Activated CD8-positive, alpha-beta memory T cell treated with anti-CD3 and anti-CD28 coated beads, Interleukin-2, amount 50 U/mL, for 1 hour (primary cell): ENCODE measurements around the gene ARHGAP44.
"Not testable (repeated sequence)": the region's sequence is repeated elsewhere in the genome, so short reads cannot be mapped to it uniquely, and the experiment has no call there.

Source experiments
- DNase-seq: peaks from one replicate; pipeline ENCODE4 v3.0.0-alpha.2; 2020; ENCODE audit errors: extremely low read depth

ARHGAP44 gene

DNA sequence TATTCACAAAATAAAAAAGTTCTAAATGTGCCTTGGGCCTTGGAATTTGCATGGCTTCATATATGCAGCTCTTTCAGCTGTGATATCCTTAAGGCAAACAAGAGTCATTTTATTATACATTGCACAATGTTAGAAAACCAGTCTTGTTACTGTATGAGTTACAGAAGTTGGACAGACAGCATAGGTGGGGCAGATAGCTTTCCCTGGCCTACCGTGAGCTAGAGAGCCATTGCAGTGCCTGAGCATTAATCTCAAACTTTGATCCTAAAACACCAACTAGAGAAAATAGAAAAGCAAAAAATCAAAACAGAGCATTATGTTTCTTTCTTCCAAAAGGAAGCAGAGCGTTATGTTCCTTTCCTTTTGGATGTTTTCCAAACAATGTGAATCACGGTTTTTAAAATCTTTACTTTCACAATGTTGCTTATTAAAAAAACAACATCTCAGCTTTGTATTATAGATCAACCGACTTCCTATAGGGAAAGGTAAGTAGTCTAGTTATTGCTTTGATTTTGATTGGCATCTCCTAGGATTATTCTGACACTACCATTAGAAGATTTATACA lies 32.2 kb downstream of the ARHGAP44 start:
- no peak for DNase-seq

DNA sequence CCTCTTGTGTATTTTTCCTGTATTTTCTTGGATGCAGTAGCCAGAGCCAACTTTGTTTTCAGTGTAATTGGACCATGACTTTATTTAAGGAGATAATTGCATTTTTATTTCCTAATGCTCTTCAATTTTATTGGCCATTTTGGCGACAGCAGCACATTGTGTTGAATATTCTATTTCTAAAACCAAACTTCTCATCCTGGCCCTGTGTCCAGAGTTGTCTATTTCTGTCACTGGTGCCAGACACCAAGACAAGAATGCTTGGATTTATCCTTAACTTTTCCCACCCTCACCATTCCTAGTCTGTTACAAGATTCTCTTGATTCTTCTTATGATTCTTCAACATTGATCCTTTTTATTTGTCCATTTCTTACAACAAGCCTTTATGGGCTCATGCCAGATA lies 37.1 kb downstream of the ARHGAP44 start:
- no peak for DNase-seq

DNA sequence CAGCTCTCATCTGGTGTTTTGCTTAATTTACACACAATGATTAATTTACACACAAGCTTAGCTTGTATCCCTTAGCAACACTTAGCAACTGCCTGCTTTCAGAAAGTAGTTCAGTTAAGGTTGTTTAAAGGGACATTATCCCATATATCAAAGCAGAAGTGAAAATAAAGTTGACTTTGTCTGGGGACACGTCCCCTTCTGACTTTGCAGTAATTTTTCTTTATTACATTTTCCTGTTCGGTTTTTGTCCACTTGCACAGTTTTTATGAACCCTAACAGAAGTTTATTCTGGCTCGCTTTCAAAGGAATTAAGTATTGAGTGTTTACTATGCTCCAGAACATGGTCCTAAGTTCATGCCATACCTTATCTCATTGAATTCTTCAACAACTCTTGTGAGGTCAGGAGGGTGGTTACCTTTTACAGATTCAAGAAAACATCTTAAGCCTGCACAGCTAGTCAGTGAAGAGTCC lies 41.5 kb downstream of the ARHGAP44 start:
- DNase-seq, result no peak

DNA sequence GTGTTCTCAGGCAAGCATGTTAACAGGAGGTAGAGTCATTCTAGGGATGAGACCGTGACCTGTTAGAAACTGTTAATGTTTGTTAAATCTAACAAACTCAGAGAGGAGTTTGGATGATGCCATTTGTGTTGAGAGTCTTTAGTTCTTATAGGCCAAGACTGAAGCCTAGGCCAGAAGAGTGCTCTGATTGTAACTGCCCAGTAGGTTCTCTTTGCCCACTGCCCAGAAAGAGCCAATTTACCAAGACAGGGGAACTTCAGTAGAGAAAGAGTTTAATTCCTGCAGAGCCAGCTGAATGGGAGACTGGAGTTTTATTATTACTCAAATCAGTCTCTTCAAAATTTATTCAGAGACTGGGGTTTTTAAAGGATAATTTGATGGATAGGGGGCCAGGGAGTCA lies 42.5 kb downstream of the ARHGAP44 start:
- DNase-seq, result no peak

DNA sequence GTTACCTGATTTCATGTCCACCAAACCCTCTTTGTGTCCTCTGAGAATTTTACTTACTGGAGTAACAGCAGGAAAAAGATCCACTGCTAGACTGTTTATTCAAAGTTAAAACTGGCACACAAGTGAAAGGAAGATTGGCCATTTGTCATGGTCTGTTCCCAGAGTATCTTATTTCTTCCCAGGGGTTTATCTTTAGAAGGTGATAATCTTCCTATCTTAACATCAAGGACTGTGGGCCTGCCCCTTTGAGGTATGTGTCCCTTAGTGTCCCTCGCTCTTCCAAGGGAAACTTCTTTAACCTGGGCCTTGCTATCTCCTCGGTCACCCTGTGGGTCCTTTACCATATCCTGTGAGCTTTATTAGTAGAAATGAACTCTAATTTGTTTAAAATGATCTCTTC lies 49.7 kb downstream of the ARHGAP44 start:
- no peak for DNase-seq

DNA sequence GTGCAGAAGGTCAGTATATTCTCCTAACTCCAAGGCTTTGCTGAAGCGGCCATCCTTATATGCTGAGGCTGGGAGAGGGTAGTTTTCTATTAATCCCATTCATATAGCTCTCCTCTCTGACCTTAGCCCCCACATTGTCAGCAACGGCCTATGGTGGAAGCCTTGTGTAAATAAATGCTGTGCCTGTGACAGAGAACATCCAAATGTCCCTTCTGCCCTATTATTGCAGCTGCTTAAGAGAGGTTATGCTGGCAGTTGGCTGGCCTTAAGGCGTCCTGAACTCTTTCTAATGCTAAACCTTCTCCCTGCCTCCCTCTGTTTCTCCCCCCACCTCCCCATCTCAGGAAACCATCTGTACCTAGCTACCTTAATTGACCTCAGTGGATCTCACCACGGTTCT lies 53.6 kb downstream of the ARHGAP44 start:
- no peak for DNase-seq

DNA sequence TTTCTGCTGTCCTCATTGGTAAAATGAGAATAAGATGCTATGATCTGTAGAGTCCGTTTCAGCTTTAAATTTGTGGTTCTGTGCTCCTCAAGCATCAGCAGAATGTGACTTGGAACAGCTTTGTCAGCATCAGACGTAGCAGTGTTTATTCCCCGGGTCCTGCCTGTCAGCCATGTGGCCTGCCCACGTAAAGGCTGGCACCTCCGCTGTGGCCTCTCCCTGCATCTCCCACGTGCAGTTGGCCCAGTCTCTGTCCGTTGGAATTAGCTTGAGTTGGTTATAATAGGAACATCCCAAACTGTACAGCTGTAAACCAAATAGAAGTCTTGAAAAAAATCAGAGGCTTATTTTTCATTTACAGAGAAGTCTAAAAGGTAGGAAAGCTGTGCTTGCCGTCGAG lies 61.7 kb downstream of the ARHGAP44 start:
- DNase-seq, result no peak

DNA sequence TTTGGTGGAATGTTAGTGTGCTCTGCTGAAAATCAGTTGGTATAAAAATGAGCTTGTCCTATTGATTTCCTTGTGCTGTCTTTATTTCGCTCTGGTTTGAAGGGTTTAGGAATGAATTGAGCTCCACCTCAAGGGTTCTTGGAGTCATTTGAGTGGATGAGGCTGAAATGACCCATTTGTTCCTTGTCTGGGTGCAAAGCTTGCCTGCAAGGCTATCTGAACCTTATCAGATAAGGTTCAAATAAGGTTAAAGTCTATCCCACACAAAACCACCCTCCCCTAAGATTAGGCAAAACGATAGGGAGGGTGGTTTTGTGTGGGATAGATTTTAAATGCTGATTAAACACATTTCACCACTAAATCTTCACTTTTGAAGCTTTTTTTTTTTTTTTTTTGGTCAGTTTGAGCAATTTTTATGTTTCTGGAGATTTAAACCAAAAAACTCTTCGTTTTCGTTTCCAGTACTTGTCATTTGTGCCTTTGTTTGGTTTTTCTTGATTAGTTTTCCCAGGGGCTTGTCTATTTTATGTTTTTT lies 62.7 kb downstream of the ARHGAP44 start:
- DNase-seq, result no peak

DNA sequence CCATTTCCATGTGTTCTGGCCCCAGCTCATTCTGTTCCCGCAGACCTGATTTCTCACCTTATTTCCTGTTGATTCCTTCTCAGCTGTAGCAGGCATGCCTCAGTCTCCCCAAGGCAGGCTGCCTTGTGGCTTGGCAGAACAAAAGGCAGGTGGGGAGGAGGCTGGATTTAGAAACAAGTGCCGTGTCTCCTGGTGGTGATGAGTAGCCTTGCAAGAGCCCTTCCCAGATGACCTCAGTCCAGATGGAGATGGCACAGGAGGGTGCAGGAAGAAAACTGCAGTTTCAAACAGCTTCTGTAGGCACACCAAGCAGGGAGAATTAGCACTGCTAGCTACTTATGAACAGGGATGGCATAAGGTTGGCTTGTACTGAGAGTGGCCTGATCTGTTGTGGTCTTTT lies 64.6 kb downstream of the ARHGAP44 start:
- DNase-seq, result no peak

DNA sequence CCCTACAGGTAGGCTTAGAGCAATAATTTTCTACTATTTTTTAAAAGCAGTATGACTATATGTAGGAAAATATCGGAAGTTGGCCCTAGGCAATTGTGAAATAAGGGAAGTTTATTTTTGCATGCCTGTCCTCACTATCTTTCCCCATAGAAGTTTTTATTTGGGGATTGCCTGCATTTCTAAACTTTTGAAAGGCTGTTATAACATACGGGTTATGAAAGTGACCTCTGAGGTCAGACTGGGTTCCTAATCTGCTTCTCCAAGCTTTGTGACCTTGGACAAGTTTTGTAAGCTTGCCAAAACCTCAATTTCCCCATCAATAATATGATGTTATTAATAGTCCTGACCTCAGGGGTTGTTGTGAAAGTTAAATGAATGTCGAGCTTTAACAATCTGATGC lies 67.1 kb downstream of the ARHGAP44 start:
- no peak for DNase-seq

DNA sequence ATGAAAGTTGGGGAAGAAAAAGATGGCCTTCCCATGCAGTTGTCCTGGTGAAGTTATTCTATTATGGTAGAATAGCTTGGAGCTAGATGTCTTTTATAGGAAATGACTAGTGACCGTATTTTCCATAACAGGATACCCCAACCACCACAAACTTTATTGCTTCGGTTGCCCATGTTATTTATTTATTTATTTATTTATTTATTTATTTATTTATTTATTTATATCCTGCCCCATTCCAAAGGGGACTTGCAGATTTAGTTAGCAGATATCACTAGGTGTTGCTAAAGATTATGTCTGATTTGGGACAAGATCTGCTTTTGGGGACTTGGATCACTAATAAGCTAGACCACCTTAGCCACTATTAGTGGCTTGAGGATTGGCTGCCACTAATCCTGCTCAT lies 68.3 kb downstream of the ARHGAP44 start:
- no peak for DNase-seq

DNA sequence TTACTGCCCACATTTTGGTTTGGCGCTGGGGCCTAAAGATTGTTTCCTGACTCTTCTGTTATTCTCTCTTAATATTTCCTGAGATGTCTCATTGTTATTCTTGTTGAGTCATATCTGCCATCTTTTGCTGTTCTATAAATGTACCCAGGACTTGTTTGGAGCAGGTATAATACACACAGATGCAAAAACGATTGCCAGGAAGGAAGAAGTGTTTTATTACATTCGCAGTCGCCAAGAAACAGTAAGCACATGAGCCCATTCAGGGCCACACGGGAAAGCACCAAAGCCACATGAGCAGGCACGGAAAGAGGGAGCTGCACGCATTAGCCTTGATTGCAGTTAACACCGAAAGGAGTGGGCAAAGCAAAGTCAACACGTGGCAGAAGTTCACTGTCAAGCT lies 70.2 kb downstream of the ARHGAP44 start:
- DNase-seq, result no peak

DNA sequence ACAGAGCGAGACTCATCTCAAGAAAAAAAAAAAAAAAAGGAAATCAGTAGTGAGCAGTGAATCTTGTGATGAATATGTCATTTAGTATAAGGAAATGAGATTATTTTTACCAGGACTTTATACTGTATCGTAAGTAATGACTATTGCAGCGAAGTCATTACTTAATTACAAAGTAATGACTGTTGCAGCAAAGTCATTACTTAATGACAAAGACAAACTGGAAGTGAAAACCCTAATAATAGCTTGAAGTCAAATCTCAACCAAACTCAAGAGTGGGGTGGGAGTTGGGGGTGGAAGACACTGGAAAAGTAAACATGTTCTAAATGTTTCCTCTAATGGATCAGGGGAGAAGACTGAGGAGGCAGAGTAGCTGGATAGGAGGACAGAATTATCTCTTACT lies 76.5 kb downstream of the ARHGAP44 start:
- no peak for DNase-seq

DNA sequence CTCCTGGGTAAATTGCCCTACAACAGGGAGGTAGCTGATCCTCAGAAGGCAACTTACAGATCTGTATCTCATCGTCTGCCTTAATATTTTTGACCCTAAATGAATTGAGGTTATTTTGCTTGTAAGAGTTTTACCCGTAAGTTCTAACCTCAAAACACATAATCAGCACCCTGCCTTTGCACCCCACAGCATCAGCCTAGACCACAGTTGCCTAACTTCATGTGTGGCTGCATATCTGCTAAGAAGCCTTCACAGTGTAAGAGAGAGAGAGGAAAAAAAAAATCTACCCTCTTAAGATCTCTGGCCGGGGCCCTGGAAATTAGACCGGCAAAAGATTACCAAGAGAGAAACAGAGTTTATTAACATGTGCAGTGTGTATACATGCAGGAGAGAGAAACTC lies 76.9 kb downstream of the ARHGAP44 start:
- DNase-seq, result no peak

DNA sequence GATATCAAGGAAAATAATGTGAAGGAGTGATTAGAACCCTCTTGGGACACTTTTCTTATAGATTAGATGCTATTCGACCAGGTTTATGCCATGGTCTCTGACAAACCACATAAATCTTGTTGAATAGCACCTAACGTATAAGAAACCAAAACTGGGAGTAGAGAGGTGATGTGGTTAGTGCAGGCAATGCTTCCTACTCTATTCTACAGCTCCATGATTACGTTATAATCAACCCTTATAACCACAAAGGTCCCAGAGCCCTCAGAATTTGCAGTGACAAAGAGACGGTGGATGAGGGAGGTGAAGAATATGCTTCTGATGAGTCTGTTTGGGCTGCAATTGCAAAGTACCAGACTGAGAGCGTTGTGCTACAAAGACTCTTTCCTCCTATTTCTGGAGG lies 78.4 kb downstream of the ARHGAP44 start:
- no peak for DNase-seq

DNA sequence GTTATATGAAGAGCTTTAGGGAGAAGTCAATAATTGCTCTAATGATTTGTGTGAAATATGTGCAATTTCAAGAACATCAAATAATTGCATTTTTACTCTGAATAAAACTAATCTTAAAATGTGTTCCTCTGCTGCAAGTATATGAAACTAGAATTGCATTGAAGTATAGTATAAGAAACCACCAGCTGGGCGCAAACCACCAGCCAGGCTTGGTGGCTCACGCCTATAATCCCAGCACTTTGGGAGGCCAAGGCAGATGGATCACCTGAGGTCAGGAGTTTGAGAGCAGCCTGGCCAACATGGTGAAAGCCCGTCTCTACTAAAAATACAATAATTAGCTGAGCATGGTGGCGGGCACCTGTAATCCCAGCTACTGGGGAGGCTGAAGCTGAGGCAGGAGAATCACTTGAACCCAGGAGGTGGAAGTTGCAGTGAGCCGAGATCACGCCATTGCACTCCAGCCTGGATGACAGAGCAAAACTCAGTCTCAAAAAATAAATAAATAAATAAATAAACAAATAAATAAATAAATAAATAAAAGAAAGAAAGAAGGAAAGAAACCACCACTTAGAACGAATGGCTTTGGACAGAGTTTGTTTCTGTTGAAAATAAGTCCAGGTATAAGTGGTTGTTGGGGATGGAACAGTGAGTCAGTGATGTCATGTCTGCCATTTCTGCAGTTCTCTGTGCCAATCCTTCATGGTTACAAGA lies 84.3 kb downstream of the ARHGAP44 start:
- not testable (repeated sequence) for DNase-seq

DNA sequence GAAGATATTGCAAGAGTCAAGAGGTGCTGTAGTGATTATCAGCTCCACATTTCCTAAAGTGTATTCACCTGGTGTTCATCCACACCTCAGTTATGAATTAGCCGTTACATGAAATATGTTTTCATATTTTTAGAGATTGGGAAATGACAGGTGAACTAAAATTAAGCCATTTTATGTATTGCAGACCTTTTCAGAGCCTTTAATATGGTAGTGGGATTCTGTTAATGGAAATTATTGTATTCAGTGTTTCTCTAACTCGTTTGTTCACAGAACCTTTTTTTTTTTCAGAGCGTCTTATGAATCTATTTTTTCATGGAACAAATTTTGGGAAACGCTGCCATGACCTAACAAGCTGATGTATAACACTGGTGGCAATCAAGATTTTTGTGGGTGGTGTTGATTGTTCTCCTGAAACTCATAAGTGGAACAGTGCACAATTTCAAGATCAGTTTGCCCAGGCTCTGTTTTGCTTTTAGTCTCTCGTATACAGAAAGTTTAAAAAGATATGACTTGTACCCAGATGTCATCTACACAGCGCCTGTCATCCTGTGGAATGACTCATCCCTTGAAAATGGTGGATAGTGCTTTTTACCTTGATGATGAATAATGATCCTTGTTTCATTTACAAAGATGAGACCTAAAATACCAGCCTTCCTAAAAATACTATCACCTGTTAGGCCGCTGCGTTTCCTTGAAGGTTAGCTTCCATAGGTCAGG lies 88.8 kb downstream of the ARHGAP44 start:
- no peak for DNase-seq

DNA sequence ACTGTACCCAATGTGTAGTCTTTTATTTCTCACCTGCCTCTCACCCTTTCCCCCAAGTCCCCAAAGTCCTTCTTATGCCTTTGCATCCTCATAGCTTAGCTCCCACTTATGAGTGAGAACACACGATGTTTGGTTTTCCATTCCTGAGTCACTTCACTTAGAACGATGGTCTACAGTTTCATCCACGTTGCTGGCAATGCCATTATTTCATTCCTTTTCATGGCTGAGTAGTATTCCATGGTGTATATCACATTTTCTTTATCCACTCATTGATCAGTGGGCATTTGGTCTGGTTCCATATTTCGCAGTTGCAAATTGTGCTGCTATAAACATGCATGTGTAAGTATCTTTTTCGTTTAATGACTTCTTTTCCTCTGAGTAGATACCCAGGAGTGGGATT lies 89.8 kb downstream of the ARHGAP44 start:
- not testable (repeated sequence) for DNase-seq

DNA sequence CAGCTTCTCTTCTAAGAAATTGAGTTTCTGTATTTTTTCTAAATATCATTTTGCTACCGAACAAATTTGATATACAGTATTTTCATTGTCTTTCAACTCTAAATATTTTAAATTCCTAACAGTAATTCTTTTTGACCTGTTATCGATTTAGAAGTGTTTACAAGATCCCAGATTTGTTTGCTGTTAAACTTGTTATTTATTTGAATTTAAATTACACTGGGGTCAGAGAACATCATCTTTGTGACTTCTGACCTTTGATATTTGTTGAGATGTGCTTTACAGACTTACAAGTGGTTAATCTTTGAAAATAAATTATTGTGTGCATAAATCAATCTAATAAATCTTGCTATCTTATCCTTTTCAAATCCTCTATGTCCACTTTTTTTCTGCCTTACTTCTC lies 94.2 kb downstream of the ARHGAP44 start:
- no peak for DNase-seq

DNA sequence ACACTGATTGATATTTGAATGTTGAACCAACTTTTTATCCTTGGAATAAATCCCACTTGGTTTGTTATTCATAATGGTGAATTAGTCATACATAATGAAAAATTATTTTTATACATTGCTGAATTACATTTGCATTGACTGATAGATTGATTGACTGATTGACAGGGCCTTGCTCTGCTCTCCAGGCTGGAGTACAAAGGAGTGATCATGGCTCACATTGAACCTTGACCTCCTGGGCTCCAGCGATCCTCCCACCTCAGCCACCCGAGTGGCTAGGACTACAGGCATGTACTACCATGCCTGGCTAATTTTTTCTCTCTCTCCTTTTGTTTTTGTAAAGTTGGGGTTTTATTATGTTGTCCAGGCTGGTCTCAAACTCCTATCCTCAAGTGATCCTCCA lies 97.8 kb downstream of the ARHGAP44 start:
- no peak for DNase-seq

DNA sequence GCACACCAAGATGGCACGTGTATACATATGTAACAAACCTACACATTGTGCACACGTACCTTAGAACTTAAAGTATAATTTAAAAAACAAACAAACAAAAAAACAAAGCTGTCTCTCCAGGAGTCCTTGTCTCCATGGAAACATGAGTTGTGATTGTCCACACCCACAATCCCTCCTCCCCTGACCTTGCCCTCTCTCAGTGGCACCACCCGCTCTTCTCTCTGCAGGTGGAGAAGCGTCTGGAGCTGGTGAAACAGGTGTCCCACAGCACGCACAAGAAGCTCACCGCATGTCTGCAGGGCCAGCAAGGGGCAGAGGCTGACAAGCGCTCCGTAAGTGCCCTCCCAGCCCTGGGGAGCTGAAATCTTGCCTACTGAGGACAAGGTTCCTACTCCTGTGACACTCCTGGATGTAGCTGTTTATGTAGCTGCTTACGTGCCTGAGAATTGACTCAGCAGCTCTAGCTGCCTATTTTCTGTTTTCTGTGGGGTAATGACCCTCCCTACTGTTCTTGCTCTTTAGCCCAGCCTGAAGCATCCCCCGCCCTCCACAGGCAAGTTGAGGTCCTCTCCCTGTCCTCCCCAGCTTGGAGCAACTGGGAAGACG lies 107.0 kb downstream of the ARHGAP44 start:
- no peak for DNase-seq

DNA sequence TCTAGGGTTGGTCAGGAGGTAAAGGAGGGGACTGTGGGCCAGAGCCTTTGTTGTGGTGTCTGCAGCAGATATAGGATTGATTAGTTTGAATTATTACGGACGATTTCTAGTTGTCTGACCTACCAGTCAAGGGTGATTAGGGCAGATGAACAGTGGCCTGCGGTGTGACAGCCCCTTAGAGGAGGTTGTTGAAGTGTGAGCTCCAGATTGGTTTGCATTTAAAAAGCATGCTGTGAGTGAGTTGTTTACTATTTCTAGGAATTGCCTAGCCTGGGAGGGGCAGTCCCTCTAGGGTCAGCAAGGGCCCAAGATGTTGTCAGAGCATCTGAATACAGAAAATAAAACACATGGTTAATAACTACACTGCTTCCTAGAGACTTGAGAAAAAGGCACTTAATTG lies 108.8 kb downstream of the ARHGAP44 start:
- no peak for DNase-seq

DNA sequence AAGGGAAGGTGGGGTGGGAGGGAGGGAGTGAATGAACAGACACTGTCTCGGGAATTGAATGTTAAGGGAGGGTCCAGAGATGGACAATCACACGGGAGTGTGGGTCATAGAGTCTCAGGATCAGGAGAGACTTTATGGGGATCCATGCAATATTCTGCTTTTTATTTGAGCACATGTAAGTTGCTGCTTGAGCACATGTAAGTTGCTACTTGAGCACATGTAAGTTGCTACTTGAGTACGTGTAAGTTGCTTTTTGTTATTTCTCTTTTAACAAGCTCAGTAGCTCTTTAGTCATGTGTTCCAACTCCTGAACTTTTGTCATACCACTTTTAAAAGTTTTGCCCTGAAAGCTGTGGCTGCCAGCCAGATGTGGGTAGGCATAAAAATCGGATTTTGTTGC lies 110.3 kb downstream of the ARHGAP44 start:
- DNase-seq, result no peak
